HG02763 (cell line): Measurements from ENCODE around the gene DISP2.

Experiments used
- ATAC-seq: cut with Tn5 transposase; IDR thresholded peaks from one replicate; pipeline ENCODE4 v1.9.1; 2021; ENCODE audit warnings: mild to moderate bottlenecking, moderate library complexity; ENCODE audit not compliant: unreplicated experiment

Gene DISP2

DNA sequence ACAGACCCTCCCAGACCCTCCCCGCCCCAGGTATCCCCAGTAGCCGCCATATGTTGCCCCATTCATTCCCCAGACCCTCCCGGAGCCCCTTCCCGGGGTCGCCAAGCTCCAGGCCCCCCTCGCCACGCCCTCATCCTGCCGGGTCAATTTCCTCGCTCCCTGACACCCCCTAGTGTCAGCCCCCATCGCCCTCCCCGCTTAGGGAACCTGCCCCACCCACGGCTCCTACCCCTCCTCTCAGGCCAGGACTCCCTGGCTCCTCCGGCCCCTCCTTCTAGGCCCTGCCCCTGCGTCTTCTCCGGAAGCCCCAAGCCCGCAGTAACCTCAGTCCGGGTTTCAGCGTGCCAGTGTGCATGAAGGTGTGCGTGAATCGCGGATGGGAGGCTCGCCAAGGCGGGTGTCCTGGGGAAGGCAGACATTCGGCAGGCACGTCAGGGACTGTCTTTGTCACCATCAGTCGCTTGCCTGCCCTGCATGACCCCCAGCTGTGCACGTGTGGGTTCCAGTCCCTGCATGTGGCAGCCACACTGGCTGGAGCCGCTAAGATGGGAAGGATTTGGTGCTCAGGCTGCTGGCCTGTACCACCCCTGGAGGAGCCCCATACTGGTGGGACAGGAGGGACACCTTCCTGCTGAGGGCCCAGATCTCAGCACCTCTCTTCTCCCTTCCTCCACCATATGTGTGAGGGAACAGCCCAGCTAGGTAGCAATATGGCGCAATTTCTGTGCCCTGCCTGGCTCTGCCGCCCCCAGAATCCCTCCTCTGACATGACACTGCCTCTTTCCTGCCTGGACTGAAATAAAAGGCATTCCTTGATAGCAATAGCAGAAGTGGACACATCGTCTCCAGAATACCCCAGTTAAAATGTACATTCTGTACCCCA is 693 bp downstream of the DISP2 start:
- peak; percentile 4 for ATAC-seq

DNA sequence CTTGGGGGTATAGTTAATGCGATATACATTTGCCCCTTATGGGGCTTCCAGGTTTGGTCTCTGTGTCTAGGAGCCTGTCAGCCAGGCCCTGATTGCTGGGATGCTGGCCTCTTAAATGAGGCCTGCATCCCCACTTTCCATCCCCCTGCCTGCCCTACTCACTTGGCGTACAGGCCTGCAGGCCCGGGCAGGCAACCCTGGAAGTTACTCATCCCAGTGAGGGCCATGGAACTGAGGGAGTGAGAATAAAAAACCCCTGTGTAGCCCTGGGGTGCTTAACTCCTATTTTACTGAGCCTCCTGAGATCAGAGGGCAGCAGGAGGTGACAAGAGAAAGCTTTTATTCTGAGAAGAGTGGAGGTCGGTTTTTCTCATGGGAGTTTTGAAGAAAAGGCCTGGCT is 2.0 kb downstream of the DISP2 start:
- ATAC-seq: no peak

DNA sequence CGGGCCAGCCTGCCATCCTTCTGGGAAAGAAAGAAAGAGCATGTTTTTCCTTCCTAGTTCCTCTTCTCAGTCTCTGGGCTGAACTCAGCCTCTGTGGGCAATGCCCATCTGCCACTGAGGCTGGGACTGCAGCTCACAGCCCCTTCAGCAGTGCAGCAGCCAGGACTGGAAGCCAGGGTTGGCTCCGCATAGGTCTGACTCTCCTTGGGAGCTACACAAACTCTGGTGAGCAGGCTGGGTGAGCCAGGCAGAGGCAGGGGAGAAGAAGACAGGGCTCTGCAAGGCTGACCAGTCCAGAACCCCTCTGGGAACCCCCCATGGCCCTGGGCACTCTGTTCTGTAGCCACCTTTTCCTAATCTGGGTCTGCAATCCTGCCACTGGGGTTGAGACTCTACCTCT is 3.6 kb downstream of the DISP2 start:
- ATAC-seq: no peak

DNA sequence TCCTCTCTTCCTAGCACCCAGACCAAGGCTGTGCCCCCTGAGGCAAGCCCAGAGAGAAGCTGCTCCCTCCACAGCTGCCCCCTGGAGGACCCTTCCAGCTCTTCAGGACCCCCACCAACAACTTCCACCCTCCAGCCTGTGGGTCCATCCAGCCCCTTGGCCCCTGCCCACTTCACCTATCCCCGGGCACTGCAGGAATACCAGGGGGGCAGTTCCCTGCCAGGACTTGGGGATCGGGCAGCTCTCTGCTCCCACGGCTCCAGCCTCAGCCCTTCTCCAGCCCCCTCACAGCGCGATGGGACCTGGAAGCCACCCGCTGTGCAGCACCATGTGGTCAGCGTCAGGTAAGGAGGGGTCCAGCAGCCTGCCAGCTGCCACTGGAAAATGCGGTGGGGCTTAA is 5.6 kb downstream of the DISP2 start:
- no peak for ATAC-seq

DNA sequence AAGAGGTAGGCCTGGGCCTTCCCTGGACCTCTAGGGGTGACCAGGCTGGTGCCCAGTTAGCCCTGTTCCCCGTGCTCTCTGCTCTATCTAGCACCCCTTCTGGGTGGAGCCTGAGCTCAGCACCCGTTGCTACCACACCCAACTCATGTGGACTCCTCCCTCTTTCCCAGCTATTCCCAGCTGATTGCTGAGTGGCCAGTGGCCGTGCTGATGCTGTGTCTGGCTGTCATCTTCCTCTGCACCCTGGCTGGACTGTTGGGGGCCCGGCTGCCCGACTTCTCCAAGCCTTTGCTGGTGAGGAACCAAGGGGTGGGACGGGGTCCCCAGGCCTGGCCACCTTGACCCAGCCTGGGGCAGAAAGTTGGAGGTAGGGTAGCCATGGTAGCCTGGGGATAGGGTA is 6.2 kb downstream of the DISP2 start:
- ATAC-seq: no peak

DNA sequence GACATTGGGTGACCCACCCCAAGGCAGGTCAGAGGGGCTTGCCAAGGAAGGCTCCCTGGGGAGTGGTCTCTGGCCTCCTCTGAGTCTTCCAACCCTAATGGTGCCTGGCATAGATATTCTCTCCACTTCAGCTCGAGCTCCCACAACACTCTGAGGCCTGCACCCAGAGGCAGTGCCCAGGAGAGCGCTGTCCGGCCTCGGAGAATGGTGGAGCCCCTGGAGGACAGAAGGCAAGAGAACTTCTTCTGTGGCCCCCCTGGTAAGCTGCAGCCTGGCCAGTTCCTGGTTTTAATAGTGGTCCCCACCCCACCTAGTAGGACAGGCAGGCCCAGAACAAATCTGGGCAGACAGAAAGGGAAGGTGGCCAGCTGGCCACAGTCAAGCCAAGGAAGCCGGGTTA is 7.0 kb downstream of the DISP2 start:
- no peak for ATAC-seq

DNA sequence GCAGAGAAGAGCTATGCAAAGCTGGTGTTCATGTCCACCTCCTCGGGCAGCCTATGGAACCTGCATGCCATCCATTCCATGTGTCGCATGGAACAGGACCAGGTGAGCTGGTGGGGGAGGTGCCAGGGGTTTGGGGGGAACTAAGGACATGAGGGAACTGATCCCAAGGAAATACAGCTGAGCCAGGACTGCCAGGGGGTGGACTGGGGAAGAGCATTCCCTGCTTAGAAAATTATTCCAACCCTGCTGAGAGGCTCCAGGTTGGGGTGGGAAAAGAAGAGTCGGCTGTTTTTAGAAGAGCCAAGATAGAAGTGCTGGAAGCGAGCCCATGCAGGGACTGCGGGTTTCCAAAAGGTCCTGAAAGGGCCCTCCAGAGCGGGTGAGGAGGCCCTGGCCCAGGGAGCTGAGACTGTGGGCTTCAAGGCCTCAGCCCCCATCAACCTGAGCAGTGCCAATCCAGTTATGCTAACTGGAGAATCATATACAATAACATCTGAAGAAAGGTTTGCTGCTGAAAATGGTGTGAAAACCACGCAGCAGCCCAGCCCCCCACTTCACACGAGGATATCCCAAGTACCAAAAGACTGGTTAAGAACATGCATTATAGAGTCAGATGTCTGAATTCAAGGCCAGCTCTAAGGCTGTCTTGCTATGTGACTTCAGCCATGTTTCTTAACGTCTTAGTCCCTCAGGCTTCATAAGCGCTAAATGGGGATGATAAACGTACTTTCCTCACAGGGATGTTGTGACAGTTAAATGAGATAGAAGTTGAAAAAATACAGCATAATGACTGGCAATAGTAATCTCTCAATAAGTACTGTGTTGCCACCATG is 7.8 kb downstream of the DISP2 start:
- ATAC-seq: no peak

DNA sequence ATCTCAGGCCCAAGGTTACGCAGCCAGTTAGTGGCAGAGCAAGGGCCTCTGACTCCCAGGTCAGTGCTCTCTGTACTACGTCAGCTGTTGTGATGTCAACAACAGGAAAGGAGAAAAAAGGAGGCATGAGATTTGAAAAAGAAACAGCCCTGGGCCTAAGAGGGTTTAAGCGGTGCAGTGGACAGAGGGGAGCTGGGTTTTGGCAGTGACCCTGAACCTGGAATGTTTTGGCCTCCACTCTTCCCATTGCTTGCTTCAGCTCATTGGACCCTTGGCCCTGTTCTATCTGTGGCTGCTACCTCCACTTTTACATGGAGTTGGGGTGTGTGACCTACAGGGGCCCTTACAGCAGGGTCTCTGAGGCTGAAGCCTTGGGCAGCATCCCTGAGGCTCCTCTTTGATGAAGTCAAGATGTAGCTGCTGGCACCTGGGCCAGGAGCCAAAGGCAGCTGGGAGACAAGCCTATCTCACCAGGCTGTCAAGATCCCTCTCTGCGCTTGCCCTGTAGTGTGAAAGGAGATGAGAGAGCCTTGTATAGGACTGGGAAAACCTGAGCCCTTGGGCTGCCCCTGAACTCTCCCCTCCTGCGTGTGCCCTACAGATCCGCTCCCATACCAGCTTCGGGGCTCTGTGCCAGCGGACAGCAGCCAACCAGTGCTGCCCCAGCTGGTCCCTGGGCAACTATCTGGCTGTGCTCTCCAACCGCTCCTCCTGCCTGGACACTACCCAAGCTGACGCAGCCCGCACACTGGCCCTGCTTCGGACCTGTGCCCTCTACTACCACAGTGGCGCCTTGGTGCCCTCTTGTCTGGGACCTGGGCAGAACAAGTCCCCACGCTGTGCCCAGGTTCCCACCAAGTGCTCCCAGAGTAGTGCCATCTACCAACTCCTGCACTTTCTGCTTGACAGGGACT is 8.7 kb downstream of the DISP2 start:
- no peak for ATAC-seq

DNA sequence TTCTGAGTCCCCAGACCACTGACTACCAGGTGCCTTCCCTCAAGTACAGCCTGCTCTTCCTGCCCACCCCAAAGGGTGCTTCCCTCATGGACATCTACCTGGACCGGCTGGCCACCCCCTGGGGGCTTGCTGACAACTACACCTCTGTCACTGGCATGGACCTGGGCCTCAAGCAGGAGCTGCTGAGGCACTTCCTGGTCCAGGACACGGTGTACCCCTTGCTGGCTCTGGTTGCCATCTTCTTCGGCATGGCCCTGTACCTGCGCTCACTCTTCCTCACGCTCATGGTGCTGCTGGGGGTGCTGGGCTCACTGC is 9.3 kb downstream of the DISP2 start:
- ATAC-seq: no peak

DNA sequence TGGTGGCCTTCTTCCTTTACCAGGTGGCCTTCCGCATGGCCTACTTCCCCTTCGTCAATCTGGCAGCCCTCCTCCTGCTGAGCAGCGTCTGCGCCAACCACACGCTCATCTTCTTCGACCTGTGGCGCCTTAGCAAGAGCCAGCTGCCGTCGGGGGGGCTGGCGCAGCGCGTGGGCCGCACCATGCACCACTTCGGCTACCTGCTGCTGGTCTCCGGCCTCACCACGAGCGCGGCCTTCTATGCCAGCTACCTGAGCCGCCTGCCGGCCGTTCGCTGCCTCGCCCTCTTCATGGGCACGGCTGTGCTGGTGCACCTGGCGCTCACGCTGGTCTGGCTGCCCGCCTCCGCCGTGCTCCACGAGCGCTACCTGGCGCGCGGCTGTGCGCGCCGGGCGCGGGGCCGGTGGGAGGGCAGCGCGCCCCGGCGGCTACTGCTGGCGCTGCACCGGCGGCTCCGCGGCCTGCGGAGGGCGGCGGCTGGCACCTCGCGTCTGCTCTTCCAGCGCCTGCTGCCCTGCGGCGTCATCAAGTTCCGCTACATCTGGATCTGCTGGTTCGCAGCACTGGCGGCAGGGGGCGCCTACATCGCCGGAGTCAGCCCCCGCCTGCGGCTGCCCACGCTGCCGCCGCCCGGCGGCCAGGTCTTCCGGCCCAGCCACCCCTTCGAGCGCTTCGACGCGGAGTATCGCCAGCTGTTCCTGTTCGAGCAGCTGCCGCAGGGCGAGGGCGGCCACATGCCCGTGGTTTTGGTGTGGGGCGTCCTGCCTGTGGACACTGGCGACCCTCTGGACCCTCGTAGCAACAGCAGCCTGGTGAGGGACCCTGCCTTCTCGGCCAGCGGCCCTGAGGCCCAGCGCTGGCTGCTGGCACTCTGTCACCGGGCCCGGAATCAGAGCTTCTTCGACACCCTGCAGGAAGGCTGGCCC is 9.9 kb downstream of the DISP2 start:
- ATAC-seq: peak; percentile 82

DNA sequence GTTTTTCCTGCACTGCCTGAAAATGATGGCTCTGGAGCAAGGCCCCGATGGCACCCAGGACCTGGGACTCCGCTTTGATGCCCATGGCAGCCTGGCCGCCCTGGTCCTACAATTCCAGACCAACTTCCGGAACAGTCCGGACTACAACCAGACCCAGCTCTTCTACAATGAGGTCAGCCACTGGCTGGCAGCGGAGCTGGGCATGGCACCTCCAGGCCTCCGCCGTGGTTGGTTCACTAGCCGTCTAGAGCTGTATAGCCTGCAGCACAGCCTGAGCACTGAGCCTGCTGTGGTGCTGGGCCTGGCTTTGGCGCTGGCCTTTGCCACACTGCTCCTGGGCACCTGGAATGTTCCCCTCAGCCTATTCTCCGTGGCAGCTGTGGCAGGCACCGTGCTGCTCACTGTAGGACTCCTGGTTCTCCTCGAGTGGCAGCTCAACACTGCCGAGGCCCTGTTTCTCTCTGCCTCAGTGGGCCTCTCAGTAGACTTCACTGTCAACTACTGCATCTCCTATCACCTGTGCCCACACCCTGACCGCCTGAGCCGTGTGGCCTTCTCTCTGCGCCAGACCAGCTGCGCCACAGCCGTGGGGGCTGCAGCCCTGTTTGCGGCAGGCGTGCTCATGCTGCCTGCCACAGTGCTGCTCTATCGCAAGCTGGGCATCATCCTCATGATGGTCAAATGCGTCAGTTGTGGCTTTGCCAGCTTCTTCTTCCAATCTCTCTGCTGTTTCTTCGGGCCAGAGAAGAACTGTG is 10.9 kb downstream of the DISP2 start:
- no peak for ATAC-seq

DNA sequence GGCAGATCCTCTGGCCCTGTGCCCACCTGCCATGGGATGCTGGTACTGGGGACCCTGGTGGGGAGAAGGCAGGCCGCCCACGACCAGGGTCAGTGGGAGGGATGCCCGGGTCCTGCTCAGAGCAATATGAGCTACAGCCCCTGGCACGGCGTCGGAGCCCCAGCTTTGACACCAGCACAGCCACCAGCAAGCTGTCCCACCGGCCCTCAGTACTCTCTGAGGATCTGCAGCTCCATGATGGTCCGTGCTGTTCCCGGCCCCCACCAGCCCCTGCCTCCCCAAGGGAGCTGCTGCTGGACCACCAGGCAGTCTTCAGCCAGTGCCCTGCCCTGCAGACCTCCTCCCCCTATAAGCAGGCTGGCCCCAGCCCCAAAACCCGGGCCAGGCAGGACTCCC is 11.5 kb downstream of the DISP2 start:
- ATAC-seq: no peak

DNA sequence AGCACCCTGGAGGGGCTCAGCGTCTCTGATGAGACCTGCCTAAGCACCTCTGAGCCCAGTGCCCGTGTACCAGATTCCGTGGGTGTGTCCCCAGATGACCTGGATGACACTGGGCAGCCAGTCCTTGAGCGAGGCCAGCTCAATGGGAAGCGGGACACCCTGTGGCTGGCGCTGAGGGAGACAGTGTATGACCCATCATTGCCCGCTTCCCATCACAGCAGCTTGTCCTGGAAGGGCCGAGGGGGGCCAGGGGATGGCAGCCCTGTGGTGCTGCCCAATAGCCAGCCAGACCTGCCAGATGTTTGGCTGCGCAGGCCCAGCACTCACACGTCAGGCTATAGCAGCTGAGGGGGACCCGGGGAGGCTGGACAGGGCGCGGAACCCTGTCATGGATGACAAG is 12.0 kb downstream of the DISP2 start:
- no peak for ATAC-seq

DNA sequence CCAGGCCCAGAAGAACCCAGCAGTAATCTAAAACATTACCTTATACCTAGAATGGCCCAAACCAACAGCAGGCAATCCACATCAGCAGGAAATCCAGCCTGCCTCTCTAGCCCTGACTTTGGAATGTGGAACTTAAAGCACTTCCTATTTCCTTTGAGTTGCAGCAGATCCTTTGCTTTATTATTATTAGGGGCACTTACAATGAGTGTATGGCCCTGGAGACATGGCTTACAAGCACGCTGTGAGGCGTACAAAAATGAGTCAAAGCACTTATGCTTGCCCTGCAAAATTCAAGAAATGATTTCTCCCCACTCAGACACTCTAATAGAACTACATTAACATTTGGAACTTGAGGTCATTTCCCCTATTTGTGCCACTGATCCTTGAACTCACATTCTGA is 15.0 kb downstream of the DISP2 start:
- ATAC-seq: no peak

DNA sequence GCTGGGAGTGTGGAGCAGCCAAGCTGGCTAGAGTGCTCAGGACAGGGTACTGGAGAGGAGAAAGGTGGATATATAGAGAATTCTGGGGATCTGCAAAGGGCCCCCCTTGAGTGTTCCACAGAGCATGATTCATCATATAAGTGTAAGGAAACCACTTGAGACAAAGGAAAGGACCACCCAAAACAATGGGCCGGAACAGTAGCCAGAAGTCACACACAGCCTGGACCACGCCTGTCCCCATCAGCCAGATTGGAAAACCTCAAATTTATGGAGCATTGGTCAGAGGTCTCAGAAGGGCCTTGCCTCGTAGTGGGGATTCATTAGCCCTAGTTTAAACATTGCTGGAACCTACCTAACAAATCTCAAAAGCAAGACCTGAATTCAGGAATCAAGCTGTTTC is 19.6 kb downstream of the DISP2 start:
- ATAC-seq: no peak

DNA sequence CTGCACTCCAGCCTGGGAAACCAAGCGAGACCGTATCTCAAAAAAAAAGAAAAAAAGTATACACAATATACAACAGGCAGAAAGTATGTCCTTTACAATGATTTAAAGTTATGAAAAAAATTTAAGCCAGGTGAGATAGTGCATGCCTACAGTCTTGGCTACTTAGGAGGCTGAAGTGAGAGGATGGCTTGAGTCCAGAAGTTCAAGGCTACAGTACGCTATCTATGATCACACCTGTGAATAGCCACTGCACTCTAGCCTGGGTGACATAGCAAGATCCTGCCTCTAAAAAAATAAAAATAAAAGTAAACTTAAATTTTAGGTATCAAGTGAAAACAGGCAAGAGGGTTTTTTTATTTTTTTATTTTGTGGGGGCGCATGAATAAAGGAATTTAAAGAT is 21.4 kb downstream of the DISP2 start:
- ATAC-seq: no peak

DNA sequence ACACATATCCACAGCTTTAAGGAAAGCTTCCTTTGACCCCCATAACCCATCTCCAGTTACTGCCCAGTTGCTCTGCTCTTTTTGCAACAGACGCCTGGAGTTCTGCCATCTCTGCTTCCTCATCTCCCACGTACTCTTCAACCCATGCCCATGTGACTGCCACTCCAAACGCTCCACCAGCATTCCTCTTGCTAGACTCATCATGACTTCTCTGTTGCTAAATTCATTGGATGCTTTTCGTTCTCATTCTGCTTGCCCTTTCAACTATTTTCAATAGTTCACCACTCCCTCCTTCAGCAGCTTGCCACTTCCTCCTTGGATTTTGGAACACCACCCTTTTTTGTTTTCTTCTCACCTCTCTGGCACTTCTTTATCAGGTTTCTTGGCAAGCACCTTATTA is 21.8 kb downstream of the DISP2 start:
- no peak for ATAC-seq

DNA sequence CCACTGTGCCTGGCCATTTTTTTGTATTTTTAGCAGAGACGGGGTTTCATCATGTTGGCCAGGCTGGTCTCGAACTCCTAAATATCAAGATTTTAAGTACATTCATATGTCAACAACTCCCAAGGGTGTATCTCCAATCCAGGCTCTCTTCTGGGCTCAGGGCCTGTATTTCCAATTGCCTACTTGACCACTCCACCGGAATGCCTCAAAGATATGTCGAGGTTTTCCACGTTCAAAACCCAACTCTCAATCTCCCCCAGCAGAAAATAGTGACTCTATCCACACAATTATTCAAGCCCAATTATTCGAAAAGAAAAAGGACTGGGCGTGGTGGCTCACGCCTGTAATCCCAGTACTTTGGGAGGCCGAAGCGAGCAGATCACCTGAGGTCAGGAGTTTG is 22.6 kb downstream of the DISP2 start:
- no peak for ATAC-seq

DNA sequence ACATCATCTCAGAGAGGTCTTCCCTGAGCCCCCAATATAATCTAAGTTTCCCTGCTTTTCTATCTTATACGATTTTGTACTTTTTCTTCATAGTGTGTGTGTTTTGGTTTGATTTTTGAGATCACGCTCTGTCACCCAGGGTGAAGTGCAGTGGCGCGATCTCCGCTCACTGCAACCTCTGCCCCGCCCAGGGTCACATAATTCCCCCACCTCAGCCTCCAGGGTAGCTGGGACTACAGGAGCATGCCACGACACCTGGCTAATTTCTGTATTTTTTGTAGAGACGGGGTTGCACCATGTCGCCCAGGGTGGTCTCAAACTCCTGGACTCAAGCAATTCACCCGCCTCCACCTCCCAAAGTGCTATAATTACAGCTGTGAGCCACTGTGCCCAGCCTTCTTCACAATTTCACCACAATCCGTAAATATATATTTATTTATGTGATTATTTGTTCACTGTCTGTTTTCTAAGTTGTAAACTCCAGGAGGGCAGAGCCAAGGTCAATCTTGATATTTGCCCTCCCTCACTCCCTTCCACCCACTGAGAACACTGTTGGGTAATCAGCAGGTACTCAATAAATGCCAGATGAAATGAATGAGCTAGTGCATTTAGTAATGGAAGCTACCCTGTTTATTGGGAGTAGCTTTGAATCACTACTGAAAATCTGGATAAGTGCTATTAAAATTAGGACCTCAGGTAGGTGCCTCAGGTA is 24.0 kb downstream of the DISP2 start:
- ATAC-seq: no peak
